SK-N-SH (cell line): ENCODE measurements around the gene CCNT1. TPM values are rescaled to one million over a fixed set of nuclear protein-coding genes. Genes with fewer than 3 reads are reported as not detected.
A peak's percentile ranks its signal among the peaks of the same experiment; 100 is the strongest.

ENCODE experiments used
- CTCF ChIA-PET: fragments of 300-600, 350-600 bp; formaldehyde crosslinking; extraction: SDS; loops from one replicate; lab custom pipeline; 2021; lab: Yijun Ruan, JAX
- POLR2A ChIA-PET: fragments of 350-600 bp; sonication (Branson Sonifier 250); formaldehyde crosslinking; extraction: SDS; loops from one replicate; lab custom pipeline; 2020; ENCODE audit warnings: antibody characterized with exemption, inconsistent platforms; lab: Yijun Ruan, JAX
- DNase-seq: peaks from one replicate; pipeline ENCODE4 v3.0.0; 2012
- H2AFZ ChIP-seq: fragments of 200-600 bp; sonication (generic); 2 replicates; pipeline ENCODE4 v1.8.1; 2016; ENCODE audit warnings: antibody characterized with exemption, mild to moderate bottlenecking, low read depth
- H3F3A ChIP-seq: fragments of 200-600 bp; sonication (generic); replicated peaks from 2 replicates; pipeline ENCODE3; 2016; ENCODE audit warnings: antibody characterized with exemption, mild to moderate bottlenecking; ENCODE audit not compliant: insufficient read depth
- H3K27ac ChIP-seq, 2 experiments: fragments of 200-500 bp in 1 of 2; fragments of 200-600 bp in 1 of 2; sonication (Bioruptor generic) in 1 of 2; sonication (generic), shearing (Covaris generic) in 1 of 2; 2 replicates each; pipeline versions ENCODE4 v1.5.1 to v1.6.1; 2014 to 2016; ENCODE audit warnings: low read depth in 2 of 2, inconsistent platforms in 1 of 2, low read length in 1 of 2, mild to moderate bottlenecking in 1 of 2, mixed read lengths in 1 of 2
- H3K27me3 ChIP-seq: fragments of 200-600 bp; sonication (generic), shearing (Covaris generic); 2 replicates; pipeline ENCODE4 v1.6.1; 2016; ENCODE audit warnings: mixed run types; ENCODE audit not compliant: insufficient read depth
- H3K36me3 ChIP-seq, 2 experiments: fragments of 200-500 bp in 1 of 2; fragments of 200-600 bp in 1 of 2; sonication (Bioruptor generic) in 1 of 2; sonication (generic) in 1 of 2; replicated peaks in 1 of 2; 2 replicates each; pipeline versions ENCODE3 to v1.5.1; 2014 to 2016; ENCODE audit warnings: low read length in 1 of 2, mild to moderate bottlenecking in 1 of 2; ENCODE audit not compliant: insufficient read depth in 2 of 2, control insufficient read depth in 1 of 2
- H3K4me1 ChIP-seq, 2 experiments: fragments of 200-500 bp in 1 of 2; fragments of 200-600 bp in 1 of 2; sonication (Bioruptor generic) in 1 of 2; sonication (generic), shearing (Covaris generic) in 1 of 2; 2 replicates each; pipeline versions ENCODE4 v1.5.1 to v1.6.1; 2014 to 2016; ENCODE audit warnings: low read depth in 1 of 2, low read length in 1 of 2, mixed run types in 1 of 2; ENCODE audit not compliant: insufficient read depth in 2 of 2, control insufficient read depth in 1 of 2
- H3K4me2 ChIP-seq: fragments of 200-600 bp; sonication (generic), shearing (Covaris generic); 2 replicates; pipeline ENCODE4 v1.6.1; 2017; ENCODE audit warnings: mixed run types
- H3K4me3 ChIP-seq, 2 experiments: fragments of 200-500 bp in 1 of 2; fragments of 200-600 bp in 1 of 2; sonication (Bioruptor generic) in 1 of 2; sonication (generic), shearing (Covaris generic) in 1 of 2; 2 replicates each; pipeline versions ENCODE4 v1.5.1 to v1.8.1; 2014 to 2016; ENCODE audit warnings: low read depth in 2 of 2, inconsistent platforms in 1 of 2, low read length in 1 of 2, mild to moderate bottlenecking in 1 of 2, mixed read lengths in 1 of 2, moderate library complexity in 1 of 2
- H3K79me2 ChIP-seq: fragments of 200-600 bp; sonication (generic); 2 replicates; pipeline ENCODE4 v1.8.1; 2017; ENCODE audit warnings: mild to moderate bottlenecking; ENCODE audit not compliant: insufficient read depth
- H3K9ac ChIP-seq: fragments of 200-600 bp; sonication (generic); 2 replicates; pipeline ENCODE4 v1.6.1; 2017; ENCODE audit warnings: mixed run types
- H3K9me2 ChIP-seq: fragments of 200-600 bp; sonication (generic); 2 replicates; pipeline ENCODE4 v1.6.1; 2017; ENCODE audit warnings: mixed run types
- H3K9me3 ChIP-seq: fragments of 200-600 bp; sonication (generic); 2 replicates; pipeline ENCODE4 v1.6.1; 2017; ENCODE audit warnings: mixed run types, mild to moderate bottlenecking, moderate library complexity
- H4K20me1 ChIP-seq: fragments of 200-600 bp; sonication (generic); 2 replicates; pipeline ENCODE4 v1.6.1; 2017; ENCODE audit warnings: mild to moderate bottlenecking, mixed run types; ENCODE audit not compliant: insufficient read depth
- CHD2 ChIP-seq: fragments of 150-350 bp; IDR thresholded peaks from 2 replicates; pipeline ENCODE4 v1.6.1; 2018; ENCODE audit warnings: low read length; ENCODE audit not compliant: partially characterized antibody
- EP300 ChIP-seq, 2 experiments: IDR thresholded peaks; 2 replicates each; pipeline versions ENCODE4 v1.4.0 to v1.6.1; 2012; ENCODE audit warnings: borderline replicate concordance in 1 of 2, low read depth in 1 of 2, low read length in 1 of 2
- EZH2phosphoT487 ChIP-seq: fragments of 200-600 bp; sonication (generic); IDR thresholded peaks from 2 replicates; pipeline ENCODE4 v1.6.1; 2017; ENCODE audit warnings: low read depth, mixed run types, mild to moderate bottlenecking, antibody characterized with exemption, moderate library complexity, borderline replicate concordance
- FOXJ3 ChIP-seq: sonication (generic); formaldehyde crosslinking; IDR thresholded peaks from 2 replicates; pipeline ENCODE4 v1.5.1; 2020; ENCODE audit warnings: mild to moderate bottlenecking, missing genetic modification reagents
- IRF3 ChIP-seq: fragments of 150-350 bp; IDR thresholded peaks from 2 replicates; pipeline ENCODE4 v1.6.1; 2016; ENCODE audit warnings: mild to moderate bottlenecking, low read depth, low read length
- MAX ChIP-seq: IDR thresholded peaks from 2 replicates; pipeline ENCODE4 v1.4.0; 2012; ENCODE audit warnings: low read depth
- MEF2A ChIP-seq: IDR thresholded peaks from 2 replicates; pipeline ENCODE4 v1.4.0; 2012; ENCODE audit warnings: low read depth, borderline replicate concordance
- MXI1 ChIP-seq: IDR thresholded peaks from 2 replicates; pipeline ENCODE4 v1.6.1; 2012; ENCODE audit warnings: mild to moderate bottlenecking, low read depth, low read length, improper control_type of control experiment
- PBX3 ChIP-seq: IDR thresholded peaks from 2 replicates; pipeline ENCODE4; 2012
- POLR2AphosphoS5 ChIP-seq: IDR thresholded peaks from 2 replicates; pipeline ENCODE4 v1.6.1; 2012; ENCODE audit warnings: low read depth, low read length
- REST ChIP-seq: IDR thresholded peaks from 2 replicates; pipeline ENCODE4 v1.6.1; 2012; ENCODE audit warnings: mild to moderate bottlenecking, low read depth, low read length, moderate library complexity
- RFX5 ChIP-seq: IDR thresholded peaks from 2 replicates; pipeline ENCODE4 v1.6.1; 2012; ENCODE audit warnings: mild to moderate bottlenecking, improper control_type of control experiment, low read length
- SIN3A ChIP-seq: IDR thresholded peaks from 2 replicates; pipeline ENCODE4 v1.6.1; 2012; ENCODE audit warnings: low read depth, mild to moderate bottlenecking, low read length, moderate library complexity, borderline replicate concordance
- TAF1 ChIP-seq: IDR thresholded peaks from 2 replicates; pipeline ENCODE4 v1.6.1; 2012; ENCODE audit warnings: low read depth, mild to moderate bottlenecking, low read length, moderate library complexity, borderline replicate concordance
- TEAD4 ChIP-seq: IDR thresholded peaks from 2 replicates; pipeline ENCODE4 v1.4.0; 2012; ENCODE audit warnings: mild to moderate bottlenecking, borderline replicate concordance; ENCODE audit not compliant: insufficient read depth
- USF2 ChIP-seq: fragments of 150-350 bp; IDR thresholded peaks from 2 replicates; pipeline ENCODE4 v1.6.1; 2017; ENCODE audit warnings: antibody characterized with exemption, low read length, low read depth, borderline replicate concordance
- YY1 ChIP-seq: IDR thresholded peaks from 2 replicates; pipeline ENCODE4 v1.4.0; 2012; ENCODE audit warnings: low read depth, mild to moderate bottlenecking
- WGBS: methylation state at CpG from one replicate; pipeline ENCODE4 v1.1.6; 2017; ENCODE audit warnings: low lambda C conversion rate; 5-methylcytosine and 5-hydroxymethylcytosine counted together
- polyA plus RNA-seq, 3 experiments: library from polyadenylated mRNA; depleted of rRNA; stranded (reverse); fragments of >200 nt; gene quantifications; 2 replicates each; pipeline ENCODE4 v1.2.3, GENCODE V29; 2012

CCNT1 gene
- polyA plus RNA-seq, 1 of the 3 experiments (the other 2 are of a cell fraction): 7.2 TPM

- 1% methylated on average over 56 of the region's 64 CpGs for WGBS
- Histone ChIP-seq H3K27ac (peak within 1 kb of the TSS; percentile 82 to 93), H4K20me1 (peaks cover 25% of the 10 kb centered on the region), H3K4me1 (peaks cover 14 to 17% of the 10 kb centered on the region in 2 experiments; a peak in 3 of 4 replicates), H2AFZ (peak within 1 kb of the TSS; percentile 100), H3K9me2 (no peaks in the 10 kb centered on the region), H3K9me3 (no peaks in the 10 kb centered on the region), H3K36me3 (peaks cover 28 to 32% of the 10 kb centered on the region in 2 experiments), H3K79me2 (peaks cover 51% of the 10 kb centered on the region), H3K4me3 (peak within 1 kb of the TSS; percentile 89 to 100), H3K4me2 (peak within 1 kb of the TSS; percentile 87), H3K27me3 (no peaks in the 10 kb centered on the region), H3K9ac (peak within 1 kb of the TSS; percentile 99), H3F3A (no peaks in the 10 kb centered on the region)
- peak; percentile 95 for DNase-seq
- ChIA-PET POLR2A (interaction anchor here (0.6 to 1.5 kb wide), 4 partner anchors 9 to 660 kb away, joined by 3 to 4 read pairs (median 4); no protein-coding TSS in a partner anchor), CTCF (interaction anchor here (0.6 to 2.4 kb wide), 5 partner anchors 8 to 132 kb away, joined by 3 to 6 read pairs (median 4); partner anchors contain the start of gene CCNT1)
- TF ChIP-seq CHD2 (peak; percentile 73), MXI1 (peak; percentile 89), MAX (peak; percentile 80), TAF1 (peak; percentile 94), RFX5 (peak; percentile 80), POLR2AphosphoS5 (peak; percentile 99), MEF2A (no peak), PBX3 (peak; percentile 96), EZH2phosphoT487 (no peak), USF2 (no peak), YY1 (peak; percentile 93), IRF3 (peak; percentile 83), FOXJ3 (no peak), EP300 (IDR thresholded peaks at IDR 0.05; ENCODE audit: borderline replicate concordance in 1 of 2, low read depth in 1 of 2, low read length in 1 of 2) (no peak), TEAD4 (0 out of 2 replicates have a peak, but pooled peaks have one; percentile 26), REST (peak; percentile 47; the same call in 1 of the 2 replicates), SIN3A (peak; percentile 87; the same call in 1 of the 2 replicates)
Observed at GRCh38 chr12:48681710-48682532, 34.6 kb downstream of the CCNT1 start, which contains the start of gene KANSL2. KANSL2 (minus strand) TSS chr12:48682238; CDS start chr12:48681632, 606 bp downstream.
